PC-3 (cell line): ENCODE results near the gene IZUMO4. TPM values are rescaled to one million over a fixed set of nuclear protein-coding genes. Genes with fewer than 3 reads are reported as not detected.
"Not testable (repeated sequence)": the region's sequence is repeated elsewhere in the genome, so short reads cannot be mapped to it uniquely, and the experiment has no call there.

Experiments used
- ATAC-seq: fragments of 200-7000 bp; cut with Tn5 transposase; 2 replicates; pipeline ENCODE4 v1.9.1; 2020; ENCODE audit warnings: mild to moderate bottlenecking, moderate library complexity
- BruUV-seq: library from RNA; stranded (reverse); fragments of 400-500 nt; replicated peaks from 2 replicates; lab custom pipeline; 2021; lab: Mats Ljungman, UMichigan
- CTCF ChIA-PET: fragments of 300-600 bp; sonication (Branson Sonifier 250); formaldehyde crosslinking; loops from one replicate; lab custom pipeline; 2022; ENCODE audit warnings: antibody characterized with exemption; lab: Charles Lee
- POLR2A ChIA-PET: fragments of 300-600 bp; sonication (Branson Sonifier 250); formaldehyde crosslinking; loops from one replicate; lab custom pipeline; 2022; ENCODE audit warnings: antibody characterized with exemption; ENCODE audit not compliant: unreplicated experiment; lab: Charles Lee
- DNase-seq: peaks from one replicate; pipeline ENCODE4 v3.0.0-alpha.2; 2015
- H2AFZ ChIP-seq: fragments of 300-600 bp; sonication (generic); 2 replicates; pipeline ENCODE4 v1.6.0; 2016; ENCODE audit warnings: antibody characterized with exemption, low read length
- H3F3A ChIP-seq: fragments of 300-600 bp; sonication (generic); one replicate; pipeline ENCODE4 v1.6.0; 2017; ENCODE audit warnings: antibody characterized with exemption, low read length, control low read depth, mild to moderate bottlenecking; ENCODE audit not compliant: unreplicated experiment
- H3K27ac ChIP-seq: fragments of 300-600 bp; sonication (generic); 2 replicates; pipeline ENCODE4 v1.5.1; 2016; ENCODE audit warnings: mild to moderate bottlenecking, low read length
- H3K27me3 ChIP-seq: fragments of 300-600 bp; sonication (generic); 2 replicates; pipeline ENCODE4 v1.6.1; 2016; ENCODE audit warnings: low read length, mixed read lengths
- H3K36me3 ChIP-seq: fragments of 300-600 bp; sonication (generic); 2 replicates; pipeline ENCODE4 v1.6.1; 2016; ENCODE audit warnings: low read depth, mixed run types, low read length, mixed read lengths
- H3K4me1 ChIP-seq: fragments of 300-600 bp; sonication (generic); 2 replicates; pipeline ENCODE4 v1.5.1; 2016; ENCODE audit warnings: low read length; ENCODE audit not compliant: insufficient read depth
- H3K4me2 ChIP-seq: fragments of 300-600 bp; sonication (generic); 2 replicates; pipeline ENCODE4 v1.6.0; 2016; ENCODE audit warnings: low read length
- H3K4me3 ChIP-seq: fragments of 300-600 bp; sonication (generic); 2 replicates; pipeline ENCODE4 v1.5.1; 2016; ENCODE audit warnings: mild to moderate bottlenecking, low read length, mixed read lengths
- H3K79me2 ChIP-seq: fragments of 300-600 bp; sonication (generic); 2 replicates; pipeline ENCODE4 v1.6.1; 2017; ENCODE audit warnings: low read length, mixed read lengths
- H3K9ac ChIP-seq: fragments of 300-600 bp; sonication (generic); 2 replicates; pipeline ENCODE4 v1.6.0; 2016; ENCODE audit warnings: mild to moderate bottlenecking, low read length
- H3K9me2 ChIP-seq: fragments of 300-600 bp; sonication (generic); replicated peaks from 2 replicates; pipeline ENCODE4 v1.6.1; 2016; ENCODE audit warnings: mixed run types, low read length, mixed read lengths
- H3K9me3 ChIP-seq: fragments of 300-600 bp; sonication (generic); 2 replicates; pipeline ENCODE4 v1.6.1; 2016; ENCODE audit warnings: low read length, mixed read lengths
- H4K20me1 ChIP-seq: fragments of 300-600 bp; sonication (generic); 2 replicates; pipeline ENCODE4 v1.6.1; 2016; ENCODE audit warnings: low read length, mixed read lengths
- EZH2 ChIP-seq: fragments of 300-600 bp; sonication (generic); IDR thresholded peaks from one replicate; pipeline ENCODE4 v1.6.1; 2017; ENCODE audit warnings: antibody characterized with exemption, mild to moderate bottlenecking, low read length; ENCODE audit not compliant: unreplicated experiment
- EZH2phosphoT487 ChIP-seq: fragments of 300-600 bp; sonication (generic); IDR thresholded peaks from 2 replicates; pipeline ENCODE4 v1.6.1; 2018; ENCODE audit warnings: mild to moderate bottlenecking, antibody characterized with exemption, low read length, borderline replicate concordance
- intact Hi-C: fragments of 100-400 bp; cut with micrococcal nuclease; formaldehyde crosslinking; loops from 2 replicates; pipeline ENCODE4 v1.9.0; 2023
- total RNA-seq: library from RNA; depleted of rRNA; stranded (reverse); fragments of >200 nt; gene quantifications from 2 replicates; pipeline ENCODE4 v1.2.3, GENCODE V29; 2014
- TF ChIP-seq, protein P1 (sequence below): fragments of 300-600 bp; sonication (generic); conservative IDR thresholded peaks from 2 replicates; pipeline ENCODE4 v1.5.1; 2017; ENCODE audit warnings: antibody characterized with exemption, low read depth, mild to moderate bottlenecking, low read length

IZUMO4 gene
- total RNA-seq, 1 experiment from 2014 or later = 3.6 TPM

DNA sequence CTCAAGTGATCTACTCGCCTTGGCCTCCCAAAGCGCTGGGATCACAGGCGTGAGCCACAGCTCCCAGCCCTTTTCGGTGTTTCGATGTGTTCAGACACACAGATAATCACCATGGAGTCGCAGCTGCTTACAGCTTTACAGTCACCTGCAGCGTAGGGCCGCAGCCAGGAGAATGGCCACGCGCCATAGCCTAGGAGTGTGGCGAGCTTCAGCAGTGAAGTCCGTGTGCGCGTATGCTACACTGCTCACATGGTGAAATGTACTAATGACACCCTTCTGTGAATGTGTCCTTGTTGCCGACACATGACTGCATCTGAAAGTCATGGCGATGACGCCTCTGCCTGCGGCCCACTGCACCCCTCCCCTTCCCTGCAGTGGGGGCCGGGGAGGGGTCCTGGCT, 31.0 kb downstream of the IZUMO4 start:
- no peak overlapping the region for H3K4me2 ChIP-seq
- ChIA-PET POLR2A (no interaction called here), CTCF (no interaction called here)
- peaks cover 7% of the 10 kb centered on the region; the same call in 1 of the 2 replicates for H3K36me3 ChIP-seq
- H3K27me3 ChIP-seq = no peaks in the 10 kb centered on the region
- H3K4me1 ChIP-seq = no peaks in the 10 kb centered on the region
- no peaks in the 10 kb centered on the region for H3K79me2 ChIP-seq
- no peaks in the 10 kb centered on the region for H3F3A ChIP-seq
- no peak overlapping the region for H2AFZ ChIP-seq
- no peak overlapping the region for H3K27ac ChIP-seq
- no peak overlapping the region for H3K9ac ChIP-seq
- H3K4me3 ChIP-seq = no peak overlapping the region
- H3K9me2 ChIP-seq = no peaks in the 10 kb centered on the region
- BruUV-seq = no TSS peak
- intact Hi-C loops = no loop called here
- ATAC-seq (no peak), DNase-seq (no peak)
- TF ChIP-seq, protein P1, sequence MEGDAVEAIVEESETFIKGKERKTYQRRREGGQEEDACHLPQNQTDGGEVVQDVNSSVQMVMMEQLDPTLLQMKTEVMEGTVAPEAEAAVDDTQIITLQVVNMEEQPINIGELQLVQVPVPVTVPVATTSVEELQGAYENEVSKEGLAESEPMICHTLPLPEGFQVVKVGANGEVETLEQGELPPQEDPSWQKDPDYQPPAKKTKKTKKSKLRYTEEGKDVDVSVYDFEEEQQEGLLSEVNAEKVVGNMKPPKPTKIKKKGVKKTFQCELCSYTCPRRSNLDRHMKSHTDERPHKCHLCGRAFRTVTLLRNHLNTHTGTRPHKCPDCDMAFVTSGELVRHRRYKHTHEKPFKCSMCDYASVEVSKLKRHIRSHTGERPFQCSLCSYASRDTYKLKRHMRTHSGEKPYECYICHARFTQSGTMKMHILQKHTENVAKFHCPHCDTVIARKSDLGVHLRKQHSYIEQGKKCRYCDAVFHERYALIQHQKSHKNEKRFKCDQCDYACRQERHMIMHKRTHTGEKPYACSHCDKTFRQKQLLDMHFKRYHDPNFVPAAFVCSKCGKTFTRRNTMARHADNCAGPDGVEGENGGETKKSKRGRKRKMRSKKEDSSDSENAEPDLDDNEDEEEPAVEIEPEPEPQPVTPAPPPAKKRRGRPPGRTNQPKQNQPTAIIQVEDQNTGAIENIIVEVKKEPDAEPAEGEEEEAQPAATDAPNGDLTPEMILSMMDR = no peak
- no peak for TF ChIP-seq EZH2
- no peak for TF ChIP-seq EZH2phosphoT487
- H4K20me1 ChIP-seq = no peaks in the 10 kb centered on the region
- no peaks in the 10 kb centered on the region for H3K9me3 ChIP-seq

DNA sequence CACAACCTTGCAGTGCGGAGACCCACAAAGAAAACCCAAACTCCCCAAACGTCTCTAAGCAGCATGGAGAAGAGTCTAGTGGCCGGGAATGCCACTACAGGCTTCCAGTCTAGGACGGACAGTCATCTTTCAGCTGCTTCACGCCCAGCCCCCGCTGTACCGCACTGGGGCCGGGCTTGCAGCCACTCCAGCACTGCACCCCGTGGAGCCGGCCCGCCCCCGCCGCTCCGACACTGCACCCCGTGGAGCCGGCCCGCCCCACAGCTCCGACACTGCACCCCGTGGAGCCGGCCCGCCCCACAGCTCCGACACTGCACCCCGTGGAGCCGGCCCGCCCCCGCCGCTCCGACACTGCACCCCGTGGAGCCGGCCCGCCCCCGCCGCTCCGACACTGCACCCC, 31.5 kb downstream of the IZUMO4 start:
- H4K20me1 ChIP-seq, H3K9me3 ChIP-seq, H3K4me1 ChIP-seq, H3K27me3 ChIP-seq, H3K4me2 ChIP-seq, ATAC-seq, POLR2A ChIA-PET, BruUV-seq, DNase-seq, H3K36me3 ChIP-seq, H3K27ac ChIP-seq, H3F3A ChIP-seq, H3K9ac ChIP-seq, H3K79me2 ChIP-seq, CTCF ChIA-PET, H3K9me2 ChIP-seq, H3K4me3 ChIP-seq, intact Hi-C loops, H2AFZ ChIP-seq: not testable (repeated sequence)

DNA sequence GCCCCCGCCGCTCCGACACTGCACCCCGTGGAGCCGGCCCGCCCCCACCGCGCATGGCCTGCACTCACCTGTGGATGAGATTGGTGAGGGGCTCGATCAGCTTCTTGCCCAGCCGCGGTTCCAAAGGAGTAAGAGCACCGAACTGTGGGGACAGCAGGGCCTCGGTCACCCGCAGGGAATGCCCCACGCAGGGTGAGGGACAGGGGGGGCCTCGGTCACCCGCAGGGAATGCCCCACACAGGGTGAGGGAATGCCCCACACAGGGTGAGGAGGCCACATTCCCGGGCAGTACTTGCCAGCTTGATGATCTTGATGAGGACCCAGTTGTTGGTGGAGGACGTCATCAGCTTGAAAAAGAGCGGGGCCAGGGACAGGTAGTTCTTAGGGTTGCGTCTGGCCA, 32.3 kb downstream of the IZUMO4 start:
- no peaks in the 10 kb centered on the region for H3F3A ChIP-seq
- BruUV-seq = no TSS peak
- H2AFZ ChIP-seq = no peak overlapping the region
- TF ChIP-seq EZH2 (no peak), EZH2phosphoT487 (no peak)
- TF ChIP-seq, protein P1 = no peak
- no peak overlapping the region for H3K4me3 ChIP-seq
- ATAC-seq (no peak), DNase-seq (no peak)
- H3K79me2 ChIP-seq = no peaks in the 10 kb centered on the region
- peaks cover 7% of the 10 kb centered on the region; the same call in 1 of the 2 replicates for H3K36me3 ChIP-seq
- H3K9me3 ChIP-seq = no peaks in the 10 kb centered on the region
- H3K9ac ChIP-seq = no peak overlapping the region
- ChIA-PET POLR2A (no interaction called here), CTCF (no interaction called here)
- no peaks in the 10 kb centered on the region for H3K4me1 ChIP-seq
- H3K27ac ChIP-seq = no peak overlapping the region
- intact Hi-C loops = no loop called here
- no peak overlapping the region for H3K4me2 ChIP-seq
- H3K9me2 ChIP-seq = no peaks in the 10 kb centered on the region
- no peaks in the 10 kb centered on the region for H4K20me1 ChIP-seq
- H3K27me3 ChIP-seq = no peaks in the 10 kb centered on the region
